ENCODE data around the gene JAG1.

Gene JAG1

GRCh38 chr20:10652185-10652584, 21.6 kb downstream of the JAG1 start:
- DNase-seq = no peak

- no peak for DNase-seq
Observed at GRCh38 chr20:10651227-10651990, 22.4 kb downstream of the JAG1 start.

- no peak for DNase-seq
Observed at GRCh38 chr20:10649797-10650160, 24.0 kb downstream of the JAG1 start.

GRCh38 chr20:10649080-10649796, 24.6 kb downstream of the JAG1 start:
- DNase-seq = no peak

- DNase-seq = no peak
Observed at GRCh38 chr20:10648651-10649050, 25.1 kb downstream of the JAG1 start.

- no peak for DNase-seq
Observed at GRCh38 chr20:10647909-10648308, 25.9 kb downstream of the JAG1 start.

GRCh38 chr20:10647471-10647870, 26.3 kb downstream of the JAG1 start:
- no peak for DNase-seq

- DNase-seq = no peak
Observed at GRCh38 chr20:10646886-10647420, 26.8 kb downstream of the JAG1 start.

- no peak for DNase-seq
Observed at GRCh38 chr20:10646006-10646405, 27.8 kb downstream of the JAG1 start.

GRCh38 chr20:10645205-10645570, 28.6 kb downstream of the JAG1 start:
- no peak for DNase-seq

GRCh38 chr20:10644458-10645204, 29.2 kb downstream of the JAG1 start:
- DNase-seq = no peak

- no peak for DNase-seq
Observed at GRCh38 chr20:10643560-10643873, 30.3 kb downstream of the JAG1 start.

GRCh38 chr20:10642856-10643559, 30.8 kb downstream of the JAG1 start:
- no peak for DNase-seq

GRCh38 chr20:10641893-10642292, 31.9 kb downstream of the JAG1 start:
- DNase-seq = no peak

- no peak for DNase-seq
Observed at GRCh38 chr20:10641467-10641866, 32.3 kb downstream of the JAG1 start.

- no peak for DNase-seq
Observed at GRCh38 chr20:10640897-10641296, 32.9 kb downstream of the JAG1 start.

GRCh38 chr20:10639737-10640556, 33.9 kb downstream of the JAG1 start:
- DNase-seq = no peak

GRCh38 chr20:10639077-10639736, 34.6 kb downstream of the JAG1 start:
- no peak for DNase-seq

GRCh38 chr20:10637563-10637962, 36.2 kb downstream of the JAG1 start:
- DNase-seq = no peak

- no peak for DNase-seq
Observed at GRCh38 chr20:10637031-10637559, 36.7 kb downstream of the JAG1 start.

GRCh38 chr20:10636326-10636818, 37.4 kb downstream of the JAG1 start:
- no peak for DNase-seq

Measured in NCI-H774 (cell line).